ENCODE measurements around the gene HES5.

The HES5 gene

DNA sequence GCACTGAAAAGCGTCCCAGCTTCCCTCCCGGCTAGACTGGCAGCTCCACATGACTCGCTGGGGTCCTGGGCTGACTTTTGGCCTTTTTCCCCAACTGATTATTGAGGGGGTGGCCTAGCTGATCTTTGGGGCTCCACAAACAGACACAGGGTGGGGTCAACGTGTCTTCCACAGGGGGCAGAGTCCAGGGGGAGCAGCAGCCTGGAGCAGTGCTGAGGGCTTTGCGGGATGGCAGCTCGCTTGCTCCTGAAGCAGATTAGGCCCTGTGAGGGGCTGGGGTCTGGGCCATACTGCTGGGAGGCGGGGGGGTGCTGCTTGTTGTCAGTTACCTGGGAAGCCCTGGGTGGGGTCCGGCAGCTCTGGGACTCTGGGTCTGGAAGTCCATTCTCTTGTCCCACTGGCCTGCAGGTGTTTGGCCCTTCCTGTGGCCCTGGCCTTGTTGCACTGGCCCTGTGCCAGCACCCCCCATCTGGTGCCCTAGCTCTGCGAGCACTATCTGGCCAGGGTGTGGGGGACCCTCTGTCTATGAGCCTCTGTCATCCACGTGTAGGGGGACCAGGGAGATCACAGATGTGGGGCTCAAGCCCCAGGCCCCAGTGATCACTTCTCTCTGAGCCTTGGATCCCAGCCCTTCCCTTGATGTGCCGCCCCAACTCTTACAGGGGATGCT lies 12.3 kb upstream of the HES5 start:
- no peak overlapping the region for H3K4me3 ChIP-seq (ENCODE audit: low read depth, low read length)
- no peak for TF ChIP-seq CTCF (IDR thresholded peaks at IDR 0.05; ENCODE audit: borderline replicate concordance, insufficient read depth, low read depth, low read length)

GRCh38 chr1:2541619-2542245 lies 11.7 kb upstream of the HES5 start:
- no peak overlapping the region for H3K4me3 ChIP-seq (ENCODE audit: low read depth, low read length)
- no peak for TF ChIP-seq CTCF (IDR thresholded peaks at IDR 0.05; ENCODE audit: borderline replicate concordance, insufficient read depth, low read depth, low read length)

DNA sequence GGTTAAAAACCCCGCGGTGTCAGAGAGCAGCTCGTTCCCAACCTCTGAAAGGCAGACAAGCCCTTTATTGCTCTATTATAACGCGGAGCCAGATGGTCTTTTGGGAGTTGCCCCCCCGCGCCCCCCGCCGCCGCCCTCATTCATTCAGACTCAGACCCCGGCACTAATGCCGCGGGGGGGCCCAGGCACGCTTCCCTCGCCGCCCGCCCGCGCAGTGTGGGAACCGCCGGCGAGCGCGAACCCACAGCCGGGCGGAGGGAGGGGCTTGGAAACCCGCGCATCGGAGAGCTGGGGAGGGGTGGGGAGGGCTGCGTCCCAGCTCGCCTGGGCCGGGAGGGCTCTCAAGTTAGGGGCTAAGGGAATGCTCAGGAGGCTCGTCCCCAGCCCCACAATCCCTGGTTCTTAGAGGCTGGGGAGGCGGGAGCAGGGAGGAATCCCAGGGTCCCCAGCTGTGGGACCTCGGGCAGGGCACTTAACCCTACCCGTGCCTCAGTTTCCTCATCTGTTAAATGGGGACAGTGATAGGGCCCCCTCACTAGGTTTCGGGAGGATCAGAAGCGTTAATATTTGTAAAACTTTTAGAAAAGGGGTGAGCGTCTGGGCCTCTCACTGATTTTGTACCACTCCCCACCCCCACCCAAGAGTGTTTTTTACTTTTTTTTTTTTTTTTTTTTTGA lies 10.9 kb upstream of the HES5 start:
- no peak for TF ChIP-seq CTCF (IDR thresholded peaks at IDR 0.05; ENCODE audit: borderline replicate concordance, insufficient read depth, low read depth, low read length)
- H3K4me3 ChIP-seq (ENCODE audit: low read depth, low read length) = no peak overlapping the region

GRCh38 chr1:2539312-2539907 lies 9.3 kb upstream of the HES5 start:
- peak; percentile 54 for TF ChIP-seq CTCF (IDR thresholded peaks at IDR 0.05; ENCODE audit: borderline replicate concordance, insufficient read depth, low read depth, low read length)
- H3K4me3 ChIP-seq (ENCODE audit: low read depth, low read length) = no peak overlapping the region

DNA sequence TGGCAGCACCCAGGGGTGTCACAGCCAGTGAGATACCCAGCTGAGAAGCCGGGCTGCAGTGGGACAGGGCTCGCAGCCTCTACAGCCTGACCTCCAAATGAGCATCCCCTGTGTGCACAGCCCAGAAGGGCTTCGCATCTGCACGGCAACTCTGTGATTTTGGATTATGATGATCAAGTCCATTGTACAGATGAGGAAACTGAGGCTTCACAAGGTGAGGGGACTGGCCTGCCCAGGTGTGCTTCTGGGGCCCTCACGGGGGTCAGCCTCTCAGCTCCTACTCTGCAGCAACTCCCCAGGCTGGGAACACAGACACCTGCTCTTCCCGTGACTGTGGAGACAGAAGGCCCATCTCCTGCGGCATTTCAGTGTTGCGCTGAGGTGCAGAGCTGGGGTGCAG lies 8.8 kb upstream of the HES5 start:
- TF ChIP-seq CTCF (IDR thresholded peaks at IDR 0.05; ENCODE audit: borderline replicate concordance, insufficient read depth, low read depth, low read length) = no peak
- no peak overlapping the region for H3K4me3 ChIP-seq (ENCODE audit: low read depth, low read length)

- H3K4me3 ChIP-seq (ENCODE audit: low read depth, low read length) = no peak overlapping the region
- no peak for TF ChIP-seq CTCF (IDR thresholded peaks at IDR 0.05; ENCODE audit: borderline replicate concordance, insufficient read depth, low read depth, low read length)
Measured at GRCh38 chr1:2538376-2538775, 8.3 kb upstream of the HES5 start.

Measured in GM12875 (cell line).